PC-9 (cell line): ENCODE data around the gene PRIMA1.

Source experiments
- CTCF ChIP-seq: fragments of 200-600 bp; sonication (generic); conservative IDR thresholded peaks from 2 replicates; pipeline ENCODE4 v1.6.1; 2017; ENCODE audit warnings: mixed run types, antibody characterized with exemption, mild to moderate bottlenecking, moderate library complexity
- EZH2 ChIP-seq: fragments of 200-600 bp; sonication (generic); IDR thresholded peaks from 2 replicates; pipeline ENCODE4 v1.8.0; 2017; ENCODE audit warnings: antibody characterized with exemption, low read depth

- no peak for TF ChIP-seq CTCF
- no peak for TF ChIP-seq EZH2
Measured at GRCh38 chr14:93717668-93718320, 70.5 kb downstream of the PRIMA1 start.
